Anterior cingulate cortex (tissue), 58 donors: ENCODE results near the gene C16orf87.
"Not testable (repeated sequence)": the region's sequence is repeated elsewhere in the genome, so short reads cannot be mapped to it uniquely, and the experiment has no call there.

ENCODE experiments used
- DNase-seq, 58 donors: peaks; one replicate each; lab custom pipeline; 2025; lab: John Stamatoyannopoulos, UW

The C16orf87 gene

DNA sequence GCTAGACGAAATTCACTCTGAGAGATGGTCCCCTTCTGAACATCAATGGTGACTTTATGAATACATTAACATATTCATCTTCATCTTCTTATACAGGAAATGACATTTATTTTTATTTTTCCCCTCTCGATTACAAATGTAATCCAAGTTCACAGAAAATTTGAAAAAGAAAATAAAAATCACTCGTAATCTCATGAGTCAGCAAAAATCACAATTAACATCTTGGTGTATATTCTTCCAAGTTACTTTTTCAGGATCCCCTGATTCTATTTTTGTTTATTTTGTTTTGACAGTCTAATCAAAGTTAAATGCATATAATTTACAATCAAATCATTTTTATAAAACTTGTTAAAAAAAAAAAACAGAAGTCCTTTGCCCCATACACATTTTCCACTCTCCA is 27.6 kb downstream of the C16orf87 start:
- DNase-seq = no peak

GRCh38 chr16:46801428-46802049 is 29.4 kb downstream of the C16orf87 start:
- no peak for DNase-seq

GRCh38 chr16:46800494-46800893 is 30.5 kb downstream of the C16orf87 start:
- DNase-seq = no peak

DNA sequence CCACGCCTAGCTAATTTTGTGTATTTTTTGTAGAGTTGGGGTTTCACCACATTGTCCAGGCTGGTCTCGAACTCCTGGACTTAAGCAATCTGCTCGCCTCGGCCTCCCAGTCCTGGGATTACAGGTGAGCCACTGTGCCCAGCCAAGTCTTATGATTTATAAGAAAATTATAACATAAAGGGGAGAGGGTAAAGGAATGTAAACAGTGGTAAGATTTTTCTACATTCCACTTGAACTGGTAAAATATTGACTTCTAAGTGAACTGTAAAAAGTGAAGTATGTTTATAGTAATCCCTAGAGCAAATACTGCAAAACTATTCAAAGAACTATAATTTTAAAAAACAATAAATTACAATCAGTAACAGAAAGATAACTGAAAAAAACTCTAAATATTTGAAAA is 33.5 kb downstream of the C16orf87 start:
- no peak for DNase-seq

GRCh38 chr16:46796764-46797269 is 34.2 kb downstream of the C16orf87 start:
- DNase-seq = no peak

DNA sequence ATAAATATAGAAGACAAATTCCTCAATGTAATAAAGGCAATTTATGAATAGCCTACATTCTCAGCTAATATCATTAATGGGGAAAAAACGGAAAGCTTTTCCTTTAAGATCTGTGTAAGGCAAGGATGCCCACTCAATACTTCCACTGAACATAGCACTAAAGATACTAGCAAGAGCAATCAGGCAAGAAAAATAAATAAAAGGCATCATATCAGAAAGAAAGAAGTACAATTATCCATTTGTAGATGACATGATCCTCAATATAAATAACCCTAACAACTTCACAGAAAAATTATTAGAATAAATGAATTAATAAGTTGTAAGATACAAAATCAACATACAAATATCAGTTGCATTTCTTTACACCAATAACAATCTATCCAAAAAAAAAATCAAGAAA is 37.1 kb downstream of the C16orf87 start:
- no peak for DNase-seq

DNA sequence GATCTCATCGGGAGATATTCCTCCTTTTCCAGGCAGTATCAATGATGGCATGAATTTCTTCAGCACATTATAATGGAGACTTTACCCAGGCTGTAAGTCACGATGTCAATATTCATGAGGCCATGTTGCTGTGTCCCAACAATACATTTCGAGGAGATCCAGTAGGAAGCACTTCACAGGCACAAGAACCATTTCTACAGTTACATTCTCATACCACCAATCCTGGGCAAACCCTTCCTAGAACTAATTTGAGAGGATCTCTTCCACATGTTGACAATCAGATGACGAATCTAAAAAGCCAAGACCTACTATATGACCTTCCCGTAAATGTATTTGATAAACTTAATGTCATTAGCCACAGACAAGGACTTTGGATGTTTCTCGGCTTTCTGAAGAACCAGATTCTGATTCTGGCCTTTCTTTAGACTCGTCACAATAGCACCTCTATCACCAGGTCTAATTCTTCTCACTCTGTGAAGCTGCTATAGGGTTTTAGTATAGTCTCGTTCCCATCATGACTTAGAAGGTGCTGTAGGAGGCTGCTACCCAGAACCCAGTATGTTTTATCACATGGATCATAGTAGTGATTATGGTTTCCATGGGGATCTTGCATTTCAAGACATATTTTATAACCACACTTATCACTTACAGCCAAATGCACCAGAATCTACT is 40.2 kb downstream of the C16orf87 start:
- DNase-seq = no peak

GRCh38 chr16:46789499-46790414 is 41.2 kb downstream of the C16orf87 start:
- DNase-seq = peak in 53 of 58 donors; percentile 3 to 74 (median 43)

- no peak for DNase-seq
Observed at GRCh38 chr16:46788891-46789474, 42.0 kb downstream of the C16orf87 start.

DNA sequence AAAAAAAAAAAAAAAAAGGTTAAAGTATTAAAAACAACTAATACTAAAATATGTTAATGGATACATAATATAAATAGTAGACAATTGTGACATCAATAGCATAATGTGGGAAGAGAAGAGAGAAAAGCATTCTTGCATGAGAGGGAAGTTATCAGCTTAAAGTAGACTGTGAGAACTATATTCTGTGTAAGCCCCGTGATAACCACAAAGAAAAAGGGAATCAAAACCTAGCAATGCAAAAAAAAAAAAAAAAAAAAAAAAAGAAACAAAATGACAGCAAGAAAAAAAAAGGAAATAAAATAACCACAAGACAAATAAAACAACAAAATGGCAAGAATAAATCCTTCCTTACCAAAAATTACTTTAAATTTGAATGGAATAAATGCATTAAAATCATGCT is 43.1 kb downstream of the C16orf87 start:
- no peak for DNase-seq

- DNase-seq = no peak
Observed at GRCh38 chr16:46785076-46785845, 45.7 kb downstream of the C16orf87 start.

DNA sequence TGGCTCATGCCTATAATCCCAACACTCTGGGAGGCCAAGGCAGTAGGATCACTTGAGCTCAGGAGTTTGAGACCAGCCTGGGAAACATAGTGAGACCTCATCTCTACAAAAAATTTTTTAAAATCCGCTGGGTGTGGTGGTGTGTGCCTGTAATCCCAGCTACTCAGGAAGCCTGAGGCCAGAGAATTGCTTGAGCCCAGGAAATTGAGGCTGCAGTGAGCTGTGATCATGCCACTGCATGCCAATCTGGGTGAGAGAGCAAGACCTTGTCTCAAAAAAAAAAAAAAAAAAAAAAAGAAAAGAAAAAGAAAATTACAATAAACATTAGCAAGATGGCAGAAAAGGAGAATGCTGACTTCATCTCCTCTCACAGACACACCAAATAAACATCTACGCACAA is 46.4 kb downstream of the C16orf87 start:
- DNase-seq = not testable (repeated sequence)

DNA sequence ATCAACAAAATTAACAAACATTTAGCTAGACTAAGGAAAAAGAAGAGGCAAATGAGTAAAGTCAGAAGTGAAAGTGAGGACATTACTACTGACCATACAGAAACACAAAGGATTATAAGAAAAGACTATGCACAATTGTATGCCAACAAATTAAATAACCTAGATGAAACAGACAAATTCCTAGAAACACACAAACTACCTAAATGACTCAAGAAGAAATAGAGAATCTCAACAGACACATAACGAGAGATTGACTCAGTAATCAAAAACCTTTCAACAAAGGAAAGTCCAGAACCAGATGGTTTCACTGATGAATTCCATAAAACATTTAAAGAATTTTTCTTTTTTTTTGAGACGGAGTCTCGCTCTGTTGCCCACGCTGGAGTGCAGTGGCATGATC is 47.2 kb downstream of the C16orf87 start:
- no peak for DNase-seq

- DNase-seq = no peak
Observed at GRCh38 chr16:46782320-46782719, 48.7 kb downstream of the C16orf87 start.

- no peak for DNase-seq
Observed at GRCh38 chr16:46777804-46778203, 53.2 kb downstream of the C16orf87 start.

GRCh38 chr16:46775214-46775613 is 55.8 kb downstream of the C16orf87 start:
- DNase-seq = no peak

- DNase-seq = no peak
Observed at GRCh38 chr16:46774743-46775177, 56.2 kb downstream of the C16orf87 start.

GRCh38 chr16:46772463-46772862 is 58.5 kb downstream of the C16orf87 start:
- no peak for DNase-seq

DNA sequence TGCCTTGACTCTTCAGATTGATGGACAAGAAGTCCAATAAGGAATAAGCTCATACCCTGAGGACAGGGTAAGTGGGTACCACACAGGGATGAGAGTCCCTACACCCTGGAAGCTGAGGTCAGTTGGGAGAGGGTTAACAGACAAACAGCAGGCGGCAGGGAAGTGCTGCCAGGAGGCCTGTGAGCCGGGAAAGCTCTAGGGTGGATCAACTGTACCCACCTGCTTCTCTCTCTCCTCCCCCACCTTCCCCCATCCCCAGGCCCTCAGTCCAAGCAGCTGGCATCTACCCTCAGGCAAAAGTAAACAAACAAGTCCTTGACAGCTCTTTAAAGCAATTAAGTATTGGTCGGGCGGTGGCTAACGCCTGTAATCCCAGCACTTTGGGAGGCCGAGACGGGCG is 62.2 kb downstream of the C16orf87 start:
- DNase-seq = no peak

GRCh38 chr16:46765050-46765449 is 65.9 kb downstream of the C16orf87 start:
- no peak for DNase-seq
